ENCODE measurements around the gene HSPB1.
A peak's percentile ranks its signal among the peaks of the same experiment; 100 is the strongest.
"Not testable (repeated sequence)": the region's sequence is repeated elsewhere in the genome, so short reads cannot be mapped to it uniquely, and the experiment has no call there.

HSPB1 gene

GRCh38 chr7:76294344-76295024 lies 8.0 kb upstream of the HSPB1 start:
- peaks cover 57% of the 10 kb centered on the region for H3K4me1 ChIP-seq (ENCODE audit: control insufficient read depth, insufficient read depth, low read length)
- peak overlapping the region; percentile 74 for H3K4me3 ChIP-seq (ENCODE audit: low read length)
- no peaks in the 10 kb centered on the region for H3K27me3 ChIP-seq (replicated peaks; ENCODE audit: control insufficient read depth, insufficient read depth, low read length)
- peak; percentile 97 for DNase-seq (ENCODE audit: low read depth)
- H3K9ac ChIP-seq (ENCODE audit: low read length): peak overlapping the region; percentile 88
- no peaks in the 10 kb centered on the region for H3K9me3 ChIP-seq (ENCODE audit: control insufficient read depth, low read length)
- H3K36me3 ChIP-seq (ENCODE audit: control insufficient read depth, insufficient read depth, low read length, severe bottlenecking): no peaks in the 10 kb centered on the region

- DNase-seq (ENCODE audit: low read depth): peak; percentile 92
- H3K9ac ChIP-seq (ENCODE audit: low read length): peak overlapping the region; percentile 73
- H3K27me3 ChIP-seq (replicated peaks; ENCODE audit: control insufficient read depth, insufficient read depth, low read length): no peaks in the 10 kb centered on the region
- peaks cover 52% of the 10 kb centered on the region for H3K4me1 ChIP-seq (ENCODE audit: control insufficient read depth, insufficient read depth, low read length)
- H3K9me3 ChIP-seq (ENCODE audit: control insufficient read depth, low read length): no peaks in the 10 kb centered on the region
- peak overlapping the region; percentile 50 for H3K4me3 ChIP-seq (ENCODE audit: low read length)
- no peaks in the 10 kb centered on the region for H3K36me3 ChIP-seq (ENCODE audit: control insufficient read depth, insufficient read depth, low read length, severe bottlenecking)
Observed at GRCh38 chr7:76296743-76297740, 5.4 kb upstream of the HSPB1 start.

GRCh38 chr7:76300166-76300731 lies 2.2 kb upstream of the HSPB1 start:
- Histone ChIP-seq H3K36me3 (ENCODE audit: control insufficient read depth, insufficient read depth, low read length, severe bottlenecking) (peaks cover 10% of the 10 kb centered on the region), H3K9ac (ENCODE audit: low read length) (no peak overlapping the region), H3K4me1 (ENCODE audit: control insufficient read depth, insufficient read depth, low read length) (peaks cover 39% of the 10 kb centered on the region), H3K9me3 (ENCODE audit: control insufficient read depth, low read length) (no peaks in the 10 kb centered on the region), H3K4me3 (ENCODE audit: low read length) (no peak overlapping the region), H3K27me3 (replicated peaks; ENCODE audit: control insufficient read depth, insufficient read depth, low read length) (no peaks in the 10 kb centered on the region)
- DNase-seq (ENCODE audit: low read depth): peak; percentile 56

- Histone ChIP-seq H3K27me3 (replicated peaks; ENCODE audit: control insufficient read depth, insufficient read depth, low read length) (no peaks in the 10 kb centered on the region), H3K9me3 (ENCODE audit: control insufficient read depth, low read length) (no peaks in the 10 kb centered on the region), H3K4me3 (ENCODE audit: low read length) (no peak overlapping the region), H3K36me3 (ENCODE audit: control insufficient read depth, insufficient read depth, low read length, severe bottlenecking) (peaks cover 10% of the 10 kb centered on the region), H3K9ac (ENCODE audit: low read length) (no peak overlapping the region), H3K4me1 (ENCODE audit: control insufficient read depth, insufficient read depth, low read length) (peaks cover 34% of the 10 kb centered on the region)
- no peak for DNase-seq (ENCODE audit: low read depth)
Observed at GRCh38 chr7:76301000-76301399, 1.5 kb upstream of the HSPB1 start.

- peaks cover 32% of the 10 kb centered on the region for H3K4me1 ChIP-seq (ENCODE audit: control insufficient read depth, insufficient read depth, low read length)
- H3K36me3 ChIP-seq (ENCODE audit: control insufficient read depth, insufficient read depth, low read length, severe bottlenecking): peaks cover 10% of the 10 kb centered on the region
- peak overlapping the region; percentile 93 for H3K4me3 ChIP-seq (ENCODE audit: low read length)
- H3K9me3 ChIP-seq (ENCODE audit: control insufficient read depth, low read length): no peaks in the 10 kb centered on the region
- peak overlapping the region; percentile 97 for H3K9ac ChIP-seq (ENCODE audit: low read length)
- peak; percentile 97 for DNase-seq (ENCODE audit: low read depth)
- H3K27me3 ChIP-seq (replicated peaks; ENCODE audit: control insufficient read depth, insufficient read depth, low read length): no peaks in the 10 kb centered on the region
Observed at GRCh38 chr7:76303202-76304147, 1.0 kb downstream of the HSPB1 start.

- Histone ChIP-seq H3K27me3 (replicated peaks; ENCODE audit: control insufficient read depth, insufficient read depth, low read length) (no peaks in the 10 kb centered on the region), H3K4me1 (ENCODE audit: control insufficient read depth, insufficient read depth, low read length) (peaks cover 32% of the 10 kb centered on the region), H3K4me3 (ENCODE audit: low read length) (peak overlapping the region; percentile 93), H3K9ac (ENCODE audit: low read length) (peak overlapping the region; percentile 97), H3K9me3 (ENCODE audit: control insufficient read depth, low read length) (no peaks in the 10 kb centered on the region), H3K36me3 (ENCODE audit: control insufficient read depth, insufficient read depth, low read length, severe bottlenecking) (peaks cover 10% of the 10 kb centered on the region)
- no peak for DNase-seq (ENCODE audit: low read depth)
Observed at GRCh38 chr7:76304888-76305375, 2.5 kb downstream of the HSPB1 start.

- H3K9ac ChIP-seq (ENCODE audit: low read length): not testable (repeated sequence)
Observed at GRCh38 chr7:76308874-76309273, 6.4 kb downstream of the HSPB1 start.

GRCh38 chr7:76309341-76310101 lies 7.0 kb downstream of the HSPB1 start:
- not testable (repeated sequence) for H3K36me3 ChIP-seq (ENCODE audit: control insufficient read depth, insufficient read depth, low read length, severe bottlenecking); H3K4me3 ChIP-seq (ENCODE audit: low read length); H3K9ac ChIP-seq (ENCODE audit: low read length); DNase-seq (ENCODE audit: low read depth); H3K27me3 ChIP-seq (replicated peaks; ENCODE audit: control insufficient read depth, insufficient read depth, low read length); H3K9me3 ChIP-seq (ENCODE audit: control insufficient read depth, low read length)
- peaks cover 22% of the 10 kb centered on the region for H3K4me1 ChIP-seq (ENCODE audit: control insufficient read depth, insufficient read depth, low read length)

More at GRCh38 chr7:76308874-76309273, 6.4 kb downstream of the HSPB1 start:
- H3K4me3 ChIP-seq (ENCODE audit: low read length); H3K27me3 ChIP-seq (replicated peaks; ENCODE audit: control insufficient read depth, insufficient read depth, low read length); DNase-seq (ENCODE audit: low read depth); H3K9me3 ChIP-seq (ENCODE audit: control insufficient read depth, low read length): not testable (repeated sequence)
- peaks cover 10% of the 10 kb centered on the region for H3K36me3 ChIP-seq (ENCODE audit: control insufficient read depth, insufficient read depth, low read length, severe bottlenecking)
- peaks cover 26% of the 10 kb centered on the region for H3K4me1 ChIP-seq (ENCODE audit: control insufficient read depth, insufficient read depth, low read length)

- Histone ChIP-seq H3K4me1 (ENCODE audit: control insufficient read depth, insufficient read depth, low read length) (peaks cover 15% of the 10 kb centered on the region), H3K27me3 (replicated peaks; ENCODE audit: control insufficient read depth, insufficient read depth, low read length) (no peaks in the 10 kb centered on the region), H3K4me3 (ENCODE audit: low read length) (no peak overlapping the region), H3K9me3 (ENCODE audit: control insufficient read depth, low read length) (no peaks in the 10 kb centered on the region), H3K36me3 (ENCODE audit: control insufficient read depth, insufficient read depth, low read length, severe bottlenecking) (no peaks in the 10 kb centered on the region), H3K9ac (ENCODE audit: low read length) (no peak overlapping the region)
- DNase-seq (ENCODE audit: low read depth): peak; percentile 48
Observed at GRCh38 chr7:76310102-76310957, 7.9 kb downstream of the HSPB1 start.

Data from adipocyte (in vitro differentiated cells).